Mesendoderm (in vitro differentiated cells): Measurements from ENCODE around the gene UBXN10.

Source experiments
- DNase-seq: peaks from one replicate; pipeline ENCODE4 v3.0.0; 2013
- H2AK5ac ChIP-seq: 2 replicates; pipeline ENCODE4 v1.6.1; 2013; ENCODE audit warnings: low read length, inconsistent platforms
- H2BK120ac ChIP-seq: 2 replicates; pipeline ENCODE4 v1.6.1; 2013; ENCODE audit warnings: low read depth, mild to moderate bottlenecking, low read length, moderate library complexity, mixed read lengths
- H2BK15ac ChIP-seq: replicated peaks from 2 replicates; pipeline ENCODE4 v1.6.1; 2013; ENCODE audit warnings: low read depth, mild to moderate bottlenecking, moderate library complexity
- H2BK5ac ChIP-seq: 2 replicates; pipeline ENCODE4 v1.6.1; 2013; ENCODE audit warnings: low read length, inconsistent platforms
- H3K18ac ChIP-seq: 2 replicates; pipeline ENCODE4 v1.6.1; 2013; ENCODE audit warnings: mild to moderate bottlenecking, low read length, mixed read lengths
- H3K23ac ChIP-seq: one replicate; pipeline ENCODE4 v1.6.1; 2013; ENCODE audit warnings: low read length
- H3K27ac ChIP-seq: 2 replicates; pipeline ENCODE4 v1.5.1; 2013; ENCODE audit warnings: low read depth, mild to moderate bottlenecking, inconsistent platforms, low read length, moderate library complexity
- H3K27me3 ChIP-seq: 2 replicates; pipeline ENCODE4 v1.6.1; 2013; ENCODE audit warnings: low read length, control low read depth, mild to moderate bottlenecking, inconsistent platforms; ENCODE audit not compliant: insufficient read depth, poor library complexity
- H3K36me3 ChIP-seq: 2 replicates; pipeline ENCODE4 v1.6.1; 2013; ENCODE audit warnings: low read length, inconsistent platforms; ENCODE audit not compliant: control insufficient read depth, insufficient read depth
- H3K4ac ChIP-seq: one replicate; pipeline ENCODE4 v1.6.1; 2013; ENCODE audit warnings: low read depth, mild to moderate bottlenecking, low read length, moderate library complexity
- H3K4me1 ChIP-seq: 2 replicates; pipeline ENCODE4 v1.6.1; 2013; ENCODE audit warnings: low read depth, low read length, inconsistent platforms; ENCODE audit not compliant: control insufficient read depth
- H3K4me2 ChIP-seq: 2 replicates; pipeline ENCODE4 v1.6.1; 2013; ENCODE audit warnings: low read length
- H3K4me3 ChIP-seq: 2 replicates; pipeline ENCODE4 v1.5.1; 2013; ENCODE audit warnings: mild to moderate bottlenecking, low read length
- H3K56ac ChIP-seq: one replicate; pipeline ENCODE4 v1.6.1; 2013; ENCODE audit warnings: low read length
- H3K79me1 ChIP-seq: 2 replicates; pipeline ENCODE4 v1.6.1; 2013; ENCODE audit warnings: low read length, inconsistent platforms
- H3K79me2 ChIP-seq: 2 replicates; pipeline ENCODE4 v1.6.1; 2013; ENCODE audit warnings: mild to moderate bottlenecking, low read length; ENCODE audit not compliant: control insufficient read depth, insufficient read depth
- H3K9ac ChIP-seq: 2 replicates; pipeline ENCODE4 v1.6.1; 2013; ENCODE audit warnings: low read length, inconsistent platforms
- H4K5ac ChIP-seq: one replicate; pipeline ENCODE4 v1.6.1; 2013; ENCODE audit warnings: low read length
- H4K8ac ChIP-seq: one replicate; pipeline ENCODE4 v1.6.1; 2013; ENCODE audit warnings: low read depth, mild to moderate bottlenecking, control low read depth, low read length, moderate library complexity
- WGBS: extraction: QIAGEN DNeasy Blood & Tissue Kit; methylation state at CpG from one replicate; pipeline ENCODE4 v1.1.7; 2013; ENCODE audit warnings: low lambda C conversion rate, missing lambda C conversion rate; ENCODE audit not compliant: insufficient coverage; ENCODE audit errors: extremely low coverage; 5-methylcytosine and 5-hydroxymethylcytosine counted together

The UBXN10 gene

GRCh38 chr1:20150326-20150705, 35.6 kb upstream of the UBXN10 start:
- no peak overlapping the region for H4K8ac ChIP-seq
- no peak overlapping the region for H3K4me2 ChIP-seq
- H3K79me2 ChIP-seq = no peaks in the 10 kb centered on the region
- no peak overlapping the region for H2AK5ac ChIP-seq
- no peak overlapping the region for H3K18ac ChIP-seq
- no peaks in the 10 kb centered on the region for H3K27me3 ChIP-seq
- H3K9ac ChIP-seq = no peak overlapping the region
- H2BK15ac ChIP-seq = no peak overlapping the region
- no peak overlapping the region for H4K5ac ChIP-seq
- H3K36me3 ChIP-seq = no peaks in the 10 kb centered on the region
- H2BK120ac ChIP-seq = no peak overlapping the region
- WGBS = no CpG with 5 or more reads among the region's 8 CpGs
- DNase-seq = no peak
- no peak overlapping the region for H3K4me3 ChIP-seq
- no peaks in the 10 kb centered on the region for H3K4me1 ChIP-seq
- H3K79me1 ChIP-seq = no peaks in the 10 kb centered on the region
- H3K27ac ChIP-seq = no peak overlapping the region
- H2BK5ac ChIP-seq = no peak overlapping the region
- H3K4ac ChIP-seq = no peak overlapping the region
- no peak overlapping the region for H3K56ac ChIP-seq
- no peak overlapping the region for H3K23ac ChIP-seq

- WGBS = no CpG with 5 or more reads among the region's 6 CpGs
These were observed 34.9 kb upstream of the UBXN10 start for GRCh38 chr1:20150969-20151368.

DNA sequence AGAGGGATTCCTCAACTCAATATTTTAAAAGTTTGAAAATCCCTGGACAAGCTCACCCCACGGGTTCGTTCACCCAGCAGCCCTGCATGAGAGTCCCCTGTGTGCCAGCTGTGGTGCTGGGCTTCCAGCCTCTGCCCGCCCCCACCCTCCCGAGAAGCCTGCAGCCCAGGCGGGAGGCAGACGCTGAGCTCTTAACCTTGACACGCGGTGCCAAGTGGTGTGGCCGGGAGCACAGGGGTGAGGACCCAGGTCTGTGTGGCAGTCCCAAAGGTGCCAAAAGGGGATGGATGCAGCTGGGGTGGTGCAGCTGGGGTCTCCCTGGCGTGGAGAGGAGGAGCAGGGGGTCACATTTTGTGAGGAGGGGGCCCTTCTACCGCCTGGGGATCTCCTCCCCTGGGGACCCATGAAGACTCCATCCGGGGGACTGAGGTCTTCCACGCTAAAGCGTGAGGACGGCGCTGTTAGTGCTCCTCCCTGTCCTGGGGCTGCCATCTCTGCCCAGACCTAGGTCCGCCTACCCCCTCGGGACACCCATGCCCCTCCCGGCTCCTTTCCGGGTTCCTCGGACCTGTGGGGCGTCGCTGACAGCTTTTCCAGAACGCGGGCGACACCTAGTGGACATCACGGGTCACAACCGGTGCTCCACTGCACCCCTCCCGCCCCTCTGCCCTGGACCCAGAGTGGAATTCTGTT, 33.8 kb upstream of the UBXN10 start:
- no peaks in the 10 kb centered on the region for H3K4me1 ChIP-seq
- no CpG with 5 or more reads among the region's 29 CpGs for WGBS
- H3K4me3 ChIP-seq = no peak overlapping the region

More at GRCh38 chr1:20150969-20151368, 34.9 kb upstream of the UBXN10 start:
- Histone ChIP-seq H4K8ac (no peak overlapping the region), H3K79me2 (no peaks in the 10 kb centered on the region), H3K27me3 (no peaks in the 10 kb centered on the region), H3K4me1 (no peaks in the 10 kb centered on the region), H3K4me2 (no peak overlapping the region), H2BK5ac (no peak overlapping the region), H4K5ac (no peak overlapping the region), H3K36me3 (no peaks in the 10 kb centered on the region), H3K56ac (no peak overlapping the region), H3K79me1 (no peaks in the 10 kb centered on the region), H2BK15ac (no peak overlapping the region), H2BK120ac (no peak overlapping the region), H3K9ac (no peak overlapping the region), H3K4ac (no peak overlapping the region), H3K18ac (no peak overlapping the region), H3K23ac (no peak overlapping the region), H3K4me3 (no peak overlapping the region), H3K27ac (no peak overlapping the region), H2AK5ac (no peak overlapping the region)
- DNase-seq = no peak

DNA sequence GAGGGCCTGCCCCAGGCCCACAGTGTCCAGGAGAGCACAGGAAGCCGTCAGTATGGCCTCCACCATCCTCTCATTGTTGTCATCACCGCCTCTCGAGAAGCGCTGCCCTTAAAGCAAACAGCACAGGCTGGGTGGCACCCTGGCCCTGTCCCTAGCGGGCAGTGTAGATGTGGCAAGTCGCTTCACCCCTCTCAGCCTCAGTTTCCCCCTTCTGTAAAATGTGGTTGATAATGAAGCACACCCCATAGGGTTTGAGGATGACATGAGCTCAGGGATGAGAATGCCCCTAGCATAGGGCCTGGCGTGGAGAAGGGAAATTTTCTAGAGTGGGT, 33.3 kb upstream of the UBXN10 start:
- Histone ChIP-seq H4K5ac (no peak overlapping the region), H3K4me1 (no peaks in the 10 kb centered on the region), H3K27ac (no peak overlapping the region), H3K18ac (no peak overlapping the region), H3K4me3 (no peak overlapping the region), H3K79me2 (no peaks in the 10 kb centered on the region), H2BK15ac (no peak overlapping the region), H3K36me3 (no peaks in the 10 kb centered on the region), H2AK5ac (no peak overlapping the region), H3K27me3 (no peaks in the 10 kb centered on the region), H3K56ac (no peak overlapping the region), H3K9ac (no peak overlapping the region), H3K79me1 (no peaks in the 10 kb centered on the region), H2BK5ac (no peak overlapping the region), H3K4ac (no peak overlapping the region), H3K23ac (no peak overlapping the region), H2BK120ac (no peak overlapping the region), H4K8ac (no peak overlapping the region), H3K4me2 (no peak overlapping the region)
- no peak for DNase-seq
- WGBS = no CpG with 5 or more reads among the region's 7 CpGs

More for the DNA sequence above, 33.8 kb upstream of the UBXN10 start:
- H3K56ac ChIP-seq = peak overlapping the region; percentile 54
- peak overlapping the region; percentile 10 for H3K9ac ChIP-seq
- peak; percentile 84 for DNase-seq
- H3K23ac ChIP-seq = no peak overlapping the region
- H2AK5ac ChIP-seq = no peak overlapping the region
- no peak overlapping the region for H4K5ac ChIP-seq
- no peaks in the 10 kb centered on the region for H3K27me3 ChIP-seq
- H3K36me3 ChIP-seq = no peaks in the 10 kb centered on the region
- H3K27ac ChIP-seq = no peak overlapping the region
- H3K4me2 ChIP-seq = peak overlapping the region; percentile 31
- no peaks in the 10 kb centered on the region for H3K79me2 ChIP-seq
- peak overlapping the region; percentile 51 for H3K18ac ChIP-seq
- no peak overlapping the region for H4K8ac ChIP-seq
- no peak overlapping the region for H2BK15ac ChIP-seq
- no peak overlapping the region for H2BK120ac ChIP-seq
- H3K4ac ChIP-seq = no peak overlapping the region
- H2BK5ac ChIP-seq = no peak overlapping the region
- no peaks in the 10 kb centered on the region for H3K79me1 ChIP-seq

- no peak overlapping the region for H2BK5ac ChIP-seq
- no peak overlapping the region for H3K27ac ChIP-seq
- DNase-seq = peak; percentile 81
- no peaks in the 10 kb centered on the region for H3K4me1 ChIP-seq
- H4K8ac ChIP-seq = no peak overlapping the region
- no peaks in the 10 kb centered on the region for H3K79me2 ChIP-seq
- H3K23ac ChIP-seq = no peak overlapping the region
- no peaks in the 10 kb centered on the region for H3K27me3 ChIP-seq
- H3K36me3 ChIP-seq = no peaks in the 10 kb centered on the region
- no peak overlapping the region for H3K4me3 ChIP-seq
- no peak overlapping the region for H2AK5ac ChIP-seq
- H2BK15ac ChIP-seq = no peak overlapping the region
- H4K5ac ChIP-seq = no peak overlapping the region
- no peak overlapping the region for H3K4ac ChIP-seq
- no peak overlapping the region for H2BK120ac ChIP-seq
- no peaks in the 10 kb centered on the region for H3K79me1 ChIP-seq
- no CpG with 5 or more reads among the region's 6 CpGs for WGBS
- H3K4me2 ChIP-seq = no peak overlapping the region
- no peak overlapping the region for H3K56ac ChIP-seq
- no peak overlapping the region for H3K9ac ChIP-seq
- H3K18ac ChIP-seq = no peak overlapping the region
These were observed 32.9 kb upstream of the UBXN10 start for GRCh38 chr1:20153000-20153418.

- no CpG with 5 or more reads among the region's 18 CpGs for WGBS
These were observed 31.5 kb upstream of the UBXN10 start for GRCh38 chr1:20154301-20154831.

More at GRCh38 chr1:20154301-20154831, 31.5 kb upstream of the UBXN10 start:
- Histone ChIP-seq H3K4me1 (no peaks in the 10 kb centered on the region), H3K18ac (no peak overlapping the region), H3K4me2 (no peak overlapping the region), H2AK5ac (no peak overlapping the region), H3K79me2 (no peaks in the 10 kb centered on the region), H3K79me1 (no peaks in the 10 kb centered on the region), H3K4me3 (no peak overlapping the region), H3K9ac (no peak overlapping the region), H2BK120ac (no peak overlapping the region), H4K5ac (no peak overlapping the region), H3K4ac (no peak overlapping the region), H2BK15ac (no peak overlapping the region), H3K23ac (no peak overlapping the region), H3K56ac (no peak overlapping the region), H4K8ac (no peak overlapping the region), H3K36me3 (no peaks in the 10 kb centered on the region), H3K27me3 (no peaks in the 10 kb centered on the region), H3K27ac (no peak overlapping the region), H2BK5ac (no peak overlapping the region)
- DNase-seq = no peak
